ENCODE data around the gene CCDC146.
"Not testable (repeated sequence)": the region's sequence is repeated elsewhere in the genome, so short reads cannot be mapped to it uniquely, and the experiment has no call there.

GRCh38 chr7:77155601-77156377, 33.4 kb downstream of the CCDC146 start:
- TF ChIP-seq TARDBP (IDR thresholded peaks at IDR 0.05; ENCODE audit: borderline replicate concordance); USF1 (IDR thresholded peaks at IDR 0.05; ENCODE audit: borderline replicate concordance, extremely low read length, insufficient read depth, low read depth, low read length); POLR2AphosphoS5 (IDR thresholded peaks at IDR 0.05; ENCODE audit: low read length); SP1 (IDR thresholded peaks at IDR 0.05; ENCODE audit: low read depth, low read length); HCFC1 (IDR thresholded peaks at IDR 0.05; ENCODE audit: low read length); PBX3 (IDR thresholded peaks at IDR 0.05; ENCODE audit: insufficient replicate concordance, low read depth, low read length); ZNF24 (IDR thresholded peaks at IDR 0.05): not testable (repeated sequence)
- TF ChIP-seq, protein P1, sequence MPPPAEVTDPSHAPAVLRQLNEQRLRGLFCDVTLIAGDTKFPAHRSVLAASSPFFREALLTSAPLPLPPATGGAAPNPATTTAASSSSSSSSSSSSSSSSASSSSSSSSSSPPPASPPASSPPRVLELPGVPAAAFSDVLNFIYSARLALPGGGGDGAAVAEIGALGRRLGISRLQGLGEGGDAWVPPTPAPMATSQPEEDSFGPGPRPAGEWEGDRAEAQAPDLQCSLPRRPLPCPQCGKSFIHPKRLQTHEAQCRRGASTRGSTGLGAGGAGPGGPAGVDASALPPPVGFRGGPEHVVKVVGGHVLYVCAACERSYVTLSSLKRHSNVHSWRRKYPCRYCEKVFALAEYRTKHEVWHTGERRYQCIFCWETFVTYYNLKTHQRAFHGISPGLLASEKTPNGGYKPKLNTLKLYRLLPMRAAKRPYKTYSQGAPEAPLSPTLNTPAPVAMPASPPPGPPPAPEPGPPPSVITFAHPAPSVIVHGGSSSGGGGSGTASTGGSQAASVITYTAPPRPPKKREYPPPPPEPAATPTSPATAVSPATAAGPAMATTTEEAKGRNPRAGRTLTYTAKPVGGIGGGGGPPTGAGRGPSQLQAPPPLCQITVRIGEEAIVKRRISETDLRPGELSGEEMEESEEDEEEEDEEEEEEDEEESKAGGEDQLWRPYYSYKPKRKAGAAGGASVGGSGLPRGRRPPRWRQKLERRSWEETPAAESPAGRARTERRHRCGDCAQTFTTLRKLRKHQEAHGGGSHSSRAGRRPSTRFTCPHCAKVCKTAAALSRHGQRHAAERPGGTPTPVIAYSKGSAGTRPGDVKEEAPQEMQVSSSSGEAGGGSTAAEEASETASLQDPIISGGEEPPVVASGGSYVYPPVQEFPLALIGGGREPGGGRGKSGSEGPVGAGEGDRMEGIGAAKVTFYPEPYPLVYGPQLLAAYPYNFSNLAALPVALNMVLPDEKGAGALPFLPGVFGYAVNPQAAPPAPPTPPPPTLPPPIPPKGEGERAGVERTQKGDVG (CRISPR knock-in tag; IDR thresholded peaks at IDR 0.05) = not testable (repeated sequence)

Data from GM12878 (cell line).